Motor neuron (in vitro differentiated cells): ENCODE results near the gene USP9Y. TPM values are rescaled to one million over a fixed set of nuclear protein-coding genes. Genes with fewer than 3 reads are reported as not detected.

ENCODE experiments used
- ATAC-seq, 8 experiments: fragments of 200-7000 bp; cut with Tn5 transposase; replicated peaks in 6 of 8; 2 replicates each; pipeline ENCODE4 v1.8.0; 2021; ENCODE audit warnings: mild to moderate bottlenecking in 8 of 8, moderate library complexity in 8 of 8
- H3K27ac ChIP-seq, 2 donors: fragments of 250-450 bp; sonication (Bioruptor Pico); 2 replicates each; pipeline ENCODE4 v1.9.0; 2021; ENCODE audit warnings: antibody characterized with exemption in 2 of 2, mild to moderate bottlenecking in 2 of 2, moderate library complexity in 1 of 2
- H3K4me1 ChIP-seq, 2 donors: fragments of 250-450 bp; sonication (Bioruptor Pico); replicated peaks in 1 of 2; 2 replicates each; pipeline ENCODE4 v1.6.1; 2021; ENCODE audit warnings: antibody characterized with exemption in 2 of 2, mild to moderate bottlenecking in 2 of 2, moderate library complexity in 1 of 2
- H3K4me3 ChIP-seq, 5 donors: fragments of 250-450 bp; sonication (Bioruptor Pico); 2 replicates each; pipeline ENCODE4 v1.9.0; 2021; ENCODE audit warnings: antibody characterized with exemption in 5 of 5, mild to moderate bottlenecking in 5 of 5, moderate library complexity in 4 of 5
- WGBS, 10 experiments: fragments of 450-650 bp; shearing (Covaris generic); methylation state at CpG; one replicate each; pipeline ENCODE4 v1.0.0; 2022; 5-methylcytosine and 5-hydroxymethylcytosine counted together
- in situ Hi-C, 9 experiments: fragments of 400-800 bp; cut with MboI; loops; one replicate each; pipeline ENCODE4 v1.15.0; 2021; ENCODE audit warnings: low sequenced_read_pairs in 9 of 9, low pct_unique_long_range_greater_than_20kb in 2 of 9; ENCODE audit not compliant: unreplicated experiment in 9 of 9
- total RNA-seq, 8 experiments: library from RNA; unstranded; fragments of 300-600 nt; gene quantifications; 2 replicates each; pipeline versions ENCODE4 v1.2.3 to v1.2.4, GENCODE V29; 2022

The USP9Y gene
- total RNA-seq, 8 experiments from 2014 or later, result 23.0 to 38.5 (median 29.4) TPM; not detected in 2

DNA sequence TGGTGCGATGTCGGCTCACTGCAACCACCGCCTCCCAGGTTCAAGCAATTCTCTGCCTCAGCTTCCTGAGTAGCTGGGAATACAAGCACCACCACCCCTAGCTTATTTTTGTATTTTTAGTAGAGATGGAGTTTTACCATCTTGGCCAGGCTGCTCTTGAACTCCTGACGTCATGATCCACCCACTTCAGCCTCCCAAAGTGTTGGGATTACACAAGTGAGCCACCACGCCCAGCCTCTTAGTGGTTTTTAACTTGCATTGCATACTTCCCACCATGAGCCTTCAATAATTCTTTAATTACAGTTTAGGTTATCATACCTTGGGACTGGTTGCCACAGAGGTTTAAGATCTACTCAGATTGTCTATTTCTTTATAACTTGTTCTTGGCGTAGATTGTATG, 14.3 kb downstream of the USP9Y start:
- Histone ChIP-seq H3K27ac (no peak overlapping the region), H3K4me3 (no peak overlapping the region), H3K4me1 (no peaks in the 10 kb centered on the region)
- in situ Hi-C loops, result no loop called here
- 100% methylated on average over 1 to 2 of the region's 6 CpGs; no CpG with 5 or more reads in 7 of the 10 experiments for WGBS, 10 experiments
- no peak for ATAC-seq

DNA sequence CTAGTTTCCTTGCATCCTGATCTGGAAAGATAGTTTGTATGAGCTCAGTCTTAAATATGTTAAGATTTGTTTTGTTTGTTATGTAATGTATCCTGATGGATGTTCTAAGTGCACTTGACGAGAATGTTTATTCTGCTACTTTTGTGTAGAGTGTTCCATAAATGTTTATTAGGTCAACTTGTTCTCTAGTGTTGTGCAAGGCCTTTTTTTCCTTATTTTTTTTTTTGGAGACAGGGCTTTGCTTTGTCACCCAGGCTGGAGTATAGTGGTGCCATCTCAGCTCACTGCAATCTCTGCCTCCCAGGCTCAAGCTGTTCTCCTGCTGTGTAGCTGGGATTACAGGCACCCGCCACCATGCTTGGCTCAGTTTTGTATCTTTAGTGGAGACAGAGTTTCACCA, 28.7 kb downstream of the USP9Y start:
- no peak for ATAC-seq
- H3K27ac ChIP-seq, result no peak overlapping the region
- in situ Hi-C loops, result no loop called here
- 100% methylated on average over 2 of the region's 2 CpGs; no CpG with 5 or more reads in 9 of the 10 experiments for WGBS, 10 experiments
- H3K4me1 ChIP-seq, result no peaks in the 10 kb centered on the region
- no peak overlapping the region for H3K4me3 ChIP-seq

DNA sequence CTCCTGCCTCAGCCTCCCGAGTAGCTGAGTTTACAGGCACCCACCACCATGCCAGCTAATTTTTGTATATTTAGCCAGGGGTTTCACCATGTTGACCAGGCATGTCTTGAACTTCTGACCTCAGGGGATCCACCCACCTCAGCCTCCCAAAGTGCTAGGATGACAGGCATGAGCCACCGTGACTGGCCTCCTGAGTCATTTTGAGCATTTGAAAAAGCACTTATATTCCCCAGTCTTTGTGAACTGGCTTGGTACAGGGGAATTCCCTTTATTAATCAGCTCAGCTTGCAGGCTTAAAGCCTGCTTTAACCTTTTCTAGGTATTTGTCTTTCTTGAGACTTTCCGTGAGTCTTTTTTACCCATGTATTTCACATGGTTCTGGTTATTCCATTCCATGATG, 32.6 kb downstream of the USP9Y start:
- in situ Hi-C loops, result no loop called here
- peak in 2 of 8 experiments; percentile 34 to 60 for ATAC-seq
- H3K4me3 ChIP-seq, result no peak overlapping the region
- 67 to 100% (median 80%) methylated on average over 1 of the region's 3 CpGs; no CpG with 5 or more reads in 6 of the 10 experiments for WGBS, 10 experiments
- H3K27ac ChIP-seq, result no peak overlapping the region
- no peaks in the 10 kb centered on the region for H3K4me1 ChIP-seq

DNA sequence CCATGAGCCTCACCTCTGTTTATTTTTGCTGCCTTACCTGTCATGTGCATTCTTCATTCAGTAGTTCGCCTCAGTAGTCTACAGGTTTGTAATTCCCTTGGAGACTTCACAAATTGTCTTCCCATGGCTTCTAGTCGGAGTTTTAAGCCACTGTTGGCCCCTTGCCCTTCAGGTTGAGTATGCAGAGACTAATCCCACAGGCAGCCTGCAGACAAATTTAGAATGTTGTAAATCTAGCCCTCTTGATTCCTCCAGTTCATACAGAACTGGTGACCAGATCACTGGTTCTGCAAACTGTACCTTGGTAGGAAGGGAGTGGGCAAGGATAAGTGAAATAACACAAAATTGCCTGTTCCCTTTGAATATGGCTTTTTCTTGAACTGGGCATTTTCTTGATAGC, 33.0 kb downstream of the USP9Y start:
- WGBS, 10 experiments, result 40 to 100% (median 72%) methylated on average over 1 to 2 of the region's 2 CpGs; no CpG with 5 or more reads in 6 of the 10 experiments
- no peak for ATAC-seq
- H3K4me3 ChIP-seq, result no peak overlapping the region
- H3K27ac ChIP-seq, result no peak overlapping the region
- in situ Hi-C loops, result no loop called here
- no peaks in the 10 kb centered on the region for H3K4me1 ChIP-seq

DNA sequence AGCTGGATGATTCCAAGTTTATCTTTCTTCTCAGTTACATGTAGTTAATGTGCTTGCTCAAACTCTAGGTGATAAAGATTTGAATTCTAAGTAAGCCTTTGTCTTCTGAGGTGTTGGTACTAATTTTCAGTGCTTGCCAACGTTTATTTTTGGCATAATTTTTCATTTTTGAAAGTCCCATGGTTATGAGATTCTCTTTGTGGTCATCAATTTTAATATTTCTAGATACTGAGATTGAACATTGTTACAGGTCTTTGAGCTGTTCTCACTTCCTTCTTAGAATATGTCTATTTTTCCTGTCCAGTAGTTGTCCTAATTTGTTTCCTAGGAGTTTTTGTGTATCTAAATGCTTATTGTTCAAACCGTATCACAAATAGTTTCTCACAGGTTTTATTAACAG, 40.4 kb downstream of the USP9Y start:
- in situ Hi-C loops, result no loop called here
- 25 to 100% (median 52%) methylated on average over 1 to 2 of the region's 2 CpGs; no CpG with 5 or more reads in 6 of the 10 experiments for WGBS, 10 experiments
- no peak for ATAC-seq
- Histone ChIP-seq H3K4me1 (no peaks in the 10 kb centered on the region), H3K4me3 (no peak overlapping the region), H3K27ac (no peak overlapping the region)

DNA sequence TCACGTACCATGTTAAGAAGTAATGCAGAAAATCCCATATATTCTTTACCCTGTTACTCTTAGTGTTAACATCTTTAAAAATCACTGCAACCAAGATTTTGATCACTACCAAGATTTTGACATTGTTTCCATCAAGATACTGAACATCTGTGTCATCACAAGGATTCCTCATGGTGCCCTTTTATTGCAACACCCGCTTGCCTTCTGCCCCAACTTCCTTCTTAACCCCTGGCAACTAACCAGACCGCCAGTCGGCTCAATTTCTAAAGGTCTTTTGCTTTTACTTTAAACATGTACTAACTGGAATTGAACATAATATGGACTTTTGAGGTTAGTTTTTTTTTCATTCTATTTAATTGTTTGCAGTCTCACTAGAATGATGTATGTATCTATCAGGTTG, 41.7 kb downstream of the USP9Y start:
- ATAC-seq, result no peak
- H3K27ac ChIP-seq, result no peak overlapping the region
- 89 to 100% (median 95%) methylated on average over 3 to 4 of the region's 4 CpGs; no CpG with 5 or more reads in 7 of the 10 experiments for WGBS, 10 experiments

DNA sequence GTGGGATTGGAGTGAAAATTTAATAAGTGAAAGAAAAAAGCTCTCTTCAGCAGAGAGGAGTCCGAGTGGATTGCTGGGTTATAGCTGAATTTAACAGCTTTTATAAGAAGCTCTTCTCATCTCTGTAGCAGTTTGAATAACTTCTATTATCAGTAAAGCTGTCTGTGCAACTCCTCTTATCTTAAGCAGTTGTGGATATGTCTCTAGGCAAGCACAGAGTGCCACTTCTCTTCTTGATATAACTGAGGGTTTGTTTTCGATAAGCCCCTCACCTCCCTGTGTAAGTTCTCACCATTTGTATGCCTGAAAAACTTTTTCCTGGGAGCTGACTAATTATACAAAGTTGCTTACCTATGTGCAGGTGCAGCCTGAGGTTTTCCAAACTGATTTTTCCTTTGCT, 43.1 kb downstream of the USP9Y start:
- H3K4me1 ChIP-seq, result no peaks in the 10 kb centered on the region
- WGBS, 10 experiments, result 100% methylated on average over 1 to 2 of the region's 2 CpGs; no CpG with 5 or more reads in 8 of the 10 experiments
- in situ Hi-C loops, result no loop called here
- H3K4me3 ChIP-seq, result no peak overlapping the region
- no peak for ATAC-seq
- H3K27ac ChIP-seq, result no peak overlapping the region

More for the DNA sequence above, 41.7 kb downstream of the USP9Y start:
- no peaks in the 10 kb centered on the region for H3K4me1 ChIP-seq
- in situ Hi-C loops, result no loop called here
- H3K4me3 ChIP-seq, result no peak overlapping the region

DNA sequence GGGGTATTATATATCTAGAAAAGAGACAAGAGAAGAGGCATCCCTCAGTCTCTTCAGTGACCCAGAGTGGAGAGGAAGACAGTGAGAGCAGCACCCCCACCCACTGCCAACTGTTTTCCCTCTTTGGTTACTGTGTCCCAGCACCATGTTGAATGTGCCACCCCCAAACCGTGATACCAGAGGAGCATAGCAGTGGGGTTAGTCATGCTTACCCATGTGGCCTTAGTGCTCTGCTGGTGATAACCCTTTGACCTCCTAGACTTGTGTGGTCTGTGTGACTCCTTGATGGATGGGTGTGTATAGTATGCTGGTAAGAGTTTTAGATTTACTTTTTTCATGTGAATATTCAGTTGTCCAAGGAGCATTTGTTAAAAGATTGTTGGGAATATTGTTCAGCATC, 48.3 kb downstream of the USP9Y start:
- WGBS, 10 experiments, result no CpG with 5 or more reads among the region's 1 CpG
- no peak overlapping the region for H3K27ac ChIP-seq
- H3K4me3 ChIP-seq, result no peak overlapping the region
- in situ Hi-C loops, result no loop called here
- ATAC-seq, result no peak
- no peaks in the 10 kb centered on the region for H3K4me1 ChIP-seq

DNA sequence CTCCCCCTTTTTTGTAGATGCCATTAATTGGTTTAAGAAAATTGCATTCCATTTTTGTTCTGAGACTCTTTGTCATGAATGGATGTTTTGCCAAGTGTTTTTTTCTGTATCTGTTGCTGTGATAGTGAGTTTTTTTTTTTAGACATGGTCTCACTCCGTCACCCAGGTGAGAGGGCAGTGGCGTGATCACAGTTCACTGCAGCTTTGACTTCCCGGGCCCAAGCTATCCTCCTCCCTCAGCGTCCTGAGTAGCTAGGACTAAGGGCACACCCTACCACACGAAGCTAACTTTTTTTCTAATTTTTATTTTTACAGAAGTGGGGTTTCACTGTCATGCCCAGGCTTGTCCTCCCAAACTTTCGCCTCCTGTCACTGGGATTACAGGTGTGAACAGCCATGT, 51.8 kb downstream of the USP9Y start:
- no peak overlapping the region for H3K27ac ChIP-seq
- in situ Hi-C loops, result no loop called here
- ATAC-seq, result no peak
- WGBS, 10 experiments, result 93% methylated on average over 3 of the region's 6 CpGs; no CpG with 5 or more reads in 9 of the 10 experiments
- H3K4me3 ChIP-seq, result no peak overlapping the region
- H3K4me1 ChIP-seq, result no peaks in the 10 kb centered on the region

DNA sequence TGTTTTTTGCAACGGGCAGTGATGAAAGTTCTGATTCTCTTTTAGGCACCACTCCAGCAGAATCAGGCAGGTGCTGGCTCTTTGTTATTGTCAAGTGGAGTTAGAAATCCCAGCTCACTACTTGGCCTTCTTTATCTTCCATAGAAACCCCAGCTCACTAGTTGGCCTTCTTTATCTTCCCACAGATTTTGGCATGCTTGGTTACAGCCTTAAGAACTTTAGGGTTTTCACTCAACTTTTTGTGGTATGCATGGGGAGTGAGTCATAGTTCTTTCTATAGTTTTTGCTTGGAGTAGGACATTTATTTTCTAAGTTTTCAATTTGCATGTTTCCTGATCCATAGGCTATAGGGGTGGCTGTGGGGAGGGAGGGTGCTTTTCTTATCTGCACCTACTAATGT, 55.0 kb downstream of the USP9Y start:
- Histone ChIP-seq H3K27ac (no peak overlapping the region), H3K4me1 (no peaks in the 10 kb centered on the region), H3K4me3 (no peak overlapping the region)
- ATAC-seq, result no peak
- 20 to 100% methylated on average over 1 of the region's 1 CpG; no CpG with 5 or more reads in 8 of the 10 experiments for WGBS, 10 experiments
- in situ Hi-C loops, result no loop called here

DNA sequence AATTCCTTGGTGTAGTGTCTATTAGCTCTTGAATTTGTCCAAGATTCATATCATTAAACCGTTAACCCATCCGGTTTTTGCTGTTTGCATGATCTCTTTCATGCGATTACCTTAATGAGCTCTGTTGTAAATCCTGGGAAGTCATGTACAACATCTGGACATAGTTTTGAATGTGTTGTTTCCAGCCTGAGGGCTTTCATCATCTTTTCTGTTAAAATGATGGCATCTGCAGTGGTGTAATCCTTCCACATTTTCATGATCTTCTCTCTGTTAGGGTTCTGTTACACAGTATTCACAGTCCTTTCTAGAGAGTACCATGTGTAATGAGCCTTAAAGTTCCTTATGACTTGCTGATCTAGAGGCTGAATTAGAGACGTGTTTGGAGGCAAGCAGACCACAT, 64.9 kb downstream of the USP9Y start:
- peak in 3 of 8 experiments; percentile 39 to 62 (median 41) for ATAC-seq
- 0% methylated on average over 1 of the region's 4 CpGs; no CpG with 5 or more reads in 9 of the 10 experiments for WGBS, 10 experiments
- in situ Hi-C loops, result no loop called here
- H3K4me3 ChIP-seq, result no peak overlapping the region
- no peaks in the 10 kb centered on the region for H3K4me1 ChIP-seq
- H3K27ac ChIP-seq, result no peak overlapping the region

DNA sequence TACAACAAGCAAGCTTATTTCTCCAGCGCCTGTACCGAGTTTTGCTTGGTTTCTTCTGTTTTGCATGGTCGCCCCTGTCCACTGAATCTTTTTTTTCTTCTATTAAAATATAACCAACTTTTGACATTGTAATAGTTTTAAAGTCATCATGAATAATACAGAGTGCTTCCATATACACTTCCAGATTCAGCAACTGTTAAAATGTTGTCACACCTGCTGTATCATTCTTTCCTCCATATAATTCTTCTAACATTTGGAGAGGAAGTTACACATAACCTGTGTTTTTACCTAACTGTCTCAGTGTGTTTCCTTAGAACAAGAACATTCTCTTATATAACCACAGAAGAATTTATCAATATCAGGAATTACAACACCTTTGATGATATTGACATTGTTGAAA, 83.5 kb downstream of the USP9Y start:
- 90 to 100% (median 94%) methylated on average over 3 of the region's 3 CpGs; no CpG with 5 or more reads in 7 of the 10 experiments for WGBS, 10 experiments
- H3K27ac ChIP-seq, result no peak overlapping the region
- in situ Hi-C loops, result no loop called here
- no peak overlapping the region for H3K4me3 ChIP-seq
- ATAC-seq, result no peak
- no peaks in the 10 kb centered on the region for H3K4me1 ChIP-seq

DNA sequence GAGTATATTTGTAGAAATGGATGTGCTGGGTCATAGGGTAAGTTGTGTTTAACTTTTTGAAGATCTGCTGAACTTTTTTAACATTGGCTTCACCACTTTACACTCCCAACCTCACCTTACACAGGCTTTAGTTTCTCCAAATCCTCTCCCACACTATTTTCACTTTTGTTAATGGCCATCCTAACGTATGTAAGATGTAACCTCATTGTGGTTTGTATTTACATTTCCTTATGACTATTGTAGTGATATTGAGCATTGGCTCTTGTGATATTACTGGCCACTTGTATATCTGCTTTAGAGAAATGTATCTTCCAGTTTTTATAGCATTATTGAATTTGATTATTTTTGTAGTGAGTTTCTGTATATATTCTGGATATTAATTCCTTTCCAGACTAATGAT, 93.0 kb downstream of the USP9Y start:
- in situ Hi-C loops, result no loop called here
- no peak overlapping the region for H3K4me3 ChIP-seq
- no peak for ATAC-seq
- H3K27ac ChIP-seq, result no peak overlapping the region
- 100% methylated on average over 1 of the region's 1 CpG; no CpG with 5 or more reads in 9 of the 10 experiments for WGBS, 10 experiments
- no peaks in the 10 kb centered on the region for H3K4me1 ChIP-seq

DNA sequence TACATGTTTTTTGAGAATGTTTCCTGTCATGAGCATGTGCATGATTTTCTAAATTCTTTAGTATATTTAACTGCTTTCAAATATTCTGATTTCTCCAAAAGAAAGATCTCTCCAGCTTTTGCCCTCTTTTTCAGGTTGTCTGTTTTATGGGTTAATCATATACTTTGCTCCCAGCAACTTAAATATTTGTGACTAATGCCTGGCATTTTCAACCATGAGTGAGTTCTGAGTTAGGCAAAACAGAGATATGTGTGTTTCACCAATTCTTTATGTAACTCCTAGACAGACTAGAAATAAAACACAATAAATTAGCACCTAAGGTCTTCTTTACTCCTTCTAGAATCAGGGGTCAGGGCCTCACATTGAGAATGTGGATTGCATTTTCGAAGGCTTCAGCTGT, 107.0 kb downstream of the USP9Y start:
- in situ Hi-C loops, result no loop called here
- no peak for ATAC-seq
- Histone ChIP-seq H3K27ac (no peak overlapping the region), H3K4me1 (no peaks in the 10 kb centered on the region), H3K4me3 (no peak overlapping the region)
- 80% methylated on average over 1 of the region's 1 CpG; no CpG with 5 or more reads in 9 of the 10 experiments for WGBS, 10 experiments
